Measurements from ENCODE around the gene ZRANB3.

Gene ZRANB3

GRCh38 chr2:135179689-135180088 is 351.3 kb downstream of the ZRANB3 start:
- no peak overlapping the region for H3K4me3 ChIP-seq (replicated peaks in 1 of 2; ENCODE audit: low read depth in 2 of 2, low read length in 2 of 2)
- TF ChIP-seq CTCF (IDR thresholded peaks at IDR 0.05; ENCODE audit: low read depth, low read length) = no peak
- no peak for DNase-seq (ENCODE audit: low read depth in 2 of 2)

GRCh38 chr2:135175177-135175576 is 355.8 kb downstream of the ZRANB3 start:
- no peak overlapping the region for H3K4me3 ChIP-seq (replicated peaks in 1 of 2; ENCODE audit: low read depth in 2 of 2, low read length in 2 of 2)
- DNase-seq (ENCODE audit: low read depth in 2 of 2) = no peak
- TF ChIP-seq CTCF (IDR thresholded peaks at IDR 0.05; ENCODE audit: low read depth, low read length) = no peak

- TF ChIP-seq CTCF (IDR thresholded peaks at IDR 0.05; ENCODE audit: low read depth, low read length) = no peak
- H3K4me3 ChIP-seq (replicated peaks in 1 of 2; ENCODE audit: low read depth in 2 of 2, low read length in 2 of 2) = no peak overlapping the region
- DNase-seq (ENCODE audit: low read depth in 2 of 2) = no peak
These were observed 356.3 kb downstream of the ZRANB3 start for GRCh38 chr2:135174810-135175093.

- no peak for DNase-seq (ENCODE audit: low read depth in 2 of 2)
- H3K4me3 ChIP-seq (replicated peaks in 1 of 2; ENCODE audit: low read depth in 2 of 2, low read length in 2 of 2) = no peak overlapping the region
- TF ChIP-seq CTCF (IDR thresholded peaks at IDR 0.05; ENCODE audit: low read depth, low read length) = no peak
These were observed 356.8 kb downstream of the ZRANB3 start for GRCh38 chr2:135174049-135174809.

GRCh38 chr2:135169900-135170753 is 360.9 kb downstream of the ZRANB3 start:
- no peak for DNase-seq (ENCODE audit: low read depth in 2 of 2)
- H3K4me3 ChIP-seq (replicated peaks in 1 of 2; ENCODE audit: low read depth in 2 of 2, low read length in 2 of 2) = no peak overlapping the region
- no peak for TF ChIP-seq CTCF (IDR thresholded peaks at IDR 0.05; ENCODE audit: low read depth, low read length)

GRCh38 chr2:135168204-135168856 is 362.7 kb downstream of the ZRANB3 start:
- no peak for DNase-seq (ENCODE audit: low read depth in 2 of 2)
- H3K4me3 ChIP-seq (replicated peaks in 1 of 2; ENCODE audit: low read depth in 2 of 2, low read length in 2 of 2) = no peak overlapping the region
- TF ChIP-seq CTCF (IDR thresholded peaks at IDR 0.05; ENCODE audit: low read depth, low read length) = no peak
